GM06990 (cell line): ENCODE results near the gene KLHL3.

Experiments
- DNase-seq: peaks from one replicate; pipeline ENCODE4 v3.0.0-alpha.2; 2011; ENCODE audit not compliant: insufficient read length; ENCODE audit errors: extremely low read depth
- H3K27me3 ChIP-seq: replicated peaks from 2 replicates; pipeline ENCODE4 v1.6.0; 2011; ENCODE audit warnings: low read length; ENCODE audit not compliant: control insufficient read depth, insufficient read depth
- H3K36me3 ChIP-seq: 2 replicates; pipeline ENCODE4 v1.5.1; 2011; ENCODE audit warnings: low read length; ENCODE audit not compliant: control insufficient read depth, insufficient read depth
- H3K4me3 ChIP-seq: replicated peaks from 2 replicates; pipeline ENCODE4 v1.5.1; 2011; ENCODE audit warnings: low read depth, mild to moderate bottlenecking, control low read depth, low read length
- TF ChIP-seq, protein P1 (sequence below): IDR thresholded peaks from 2 replicates; pipeline ENCODE4 v1.5.1; 2011; ENCODE audit warnings: low read length, control low read depth, mild to moderate bottlenecking, inconsistent platforms; ENCODE audit not compliant: insufficient read depth, poor library complexity, severe bottlenecking

Gene KLHL3

DNA sequence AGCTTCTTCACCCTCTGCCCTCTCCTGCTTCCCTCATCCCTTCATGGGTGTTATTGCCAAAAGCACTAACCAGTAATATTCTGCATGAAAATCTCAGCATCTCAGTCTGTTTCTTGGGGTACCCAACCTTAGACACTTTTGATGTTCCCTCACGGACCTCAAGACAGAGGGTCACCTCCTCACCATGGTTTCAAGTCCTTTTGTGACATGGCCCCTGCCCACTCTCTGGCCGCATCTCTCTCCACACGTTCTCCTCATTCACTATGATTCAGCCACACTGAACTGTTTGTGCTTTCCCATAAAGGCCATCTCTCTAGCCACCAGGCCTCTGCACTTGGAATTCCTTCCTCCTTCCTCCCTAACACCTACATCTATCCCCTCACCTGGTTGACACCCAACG lies 125.3 kb downstream of the KLHL3 start:
- H3K4me3 ChIP-seq, result no peak overlapping the region
- no peaks in the 10 kb centered on the region for H3K36me3 ChIP-seq
- H3K27me3 ChIP-seq, result peaks cover 1% of the 10 kb centered on the region
- no peak for DNase-seq
- TF ChIP-seq, protein P1, sequence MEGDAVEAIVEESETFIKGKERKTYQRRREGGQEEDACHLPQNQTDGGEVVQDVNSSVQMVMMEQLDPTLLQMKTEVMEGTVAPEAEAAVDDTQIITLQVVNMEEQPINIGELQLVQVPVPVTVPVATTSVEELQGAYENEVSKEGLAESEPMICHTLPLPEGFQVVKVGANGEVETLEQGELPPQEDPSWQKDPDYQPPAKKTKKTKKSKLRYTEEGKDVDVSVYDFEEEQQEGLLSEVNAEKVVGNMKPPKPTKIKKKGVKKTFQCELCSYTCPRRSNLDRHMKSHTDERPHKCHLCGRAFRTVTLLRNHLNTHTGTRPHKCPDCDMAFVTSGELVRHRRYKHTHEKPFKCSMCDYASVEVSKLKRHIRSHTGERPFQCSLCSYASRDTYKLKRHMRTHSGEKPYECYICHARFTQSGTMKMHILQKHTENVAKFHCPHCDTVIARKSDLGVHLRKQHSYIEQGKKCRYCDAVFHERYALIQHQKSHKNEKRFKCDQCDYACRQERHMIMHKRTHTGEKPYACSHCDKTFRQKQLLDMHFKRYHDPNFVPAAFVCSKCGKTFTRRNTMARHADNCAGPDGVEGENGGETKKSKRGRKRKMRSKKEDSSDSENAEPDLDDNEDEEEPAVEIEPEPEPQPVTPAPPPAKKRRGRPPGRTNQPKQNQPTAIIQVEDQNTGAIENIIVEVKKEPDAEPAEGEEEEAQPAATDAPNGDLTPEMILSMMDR, result no peak

DNA sequence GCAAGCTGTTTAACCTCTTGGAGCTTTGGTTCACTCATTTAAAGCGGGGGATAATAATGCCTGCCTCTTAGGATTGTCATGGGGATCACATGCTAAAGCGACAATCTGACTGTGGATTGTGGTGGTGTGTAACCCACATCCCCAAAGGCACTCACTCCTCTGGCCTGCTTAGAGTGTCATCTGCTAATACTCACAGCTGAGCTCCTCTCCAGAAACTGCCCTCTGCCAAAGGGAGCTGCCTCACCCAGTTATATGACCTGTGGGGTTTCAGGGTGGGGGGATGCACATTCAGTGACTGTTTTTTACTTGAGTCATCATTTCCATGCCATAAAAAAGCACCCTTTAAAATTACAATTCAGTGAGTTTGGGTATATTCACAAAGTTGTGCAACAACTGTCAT lies 126.8 kb downstream of the KLHL3 start:
- peaks cover 1% of the 10 kb centered on the region for H3K27me3 ChIP-seq
- no peaks in the 10 kb centered on the region for H3K36me3 ChIP-seq
- TF ChIP-seq, protein P1, result no peak
- no peak for DNase-seq
- no peak overlapping the region for H3K4me3 ChIP-seq

DNA sequence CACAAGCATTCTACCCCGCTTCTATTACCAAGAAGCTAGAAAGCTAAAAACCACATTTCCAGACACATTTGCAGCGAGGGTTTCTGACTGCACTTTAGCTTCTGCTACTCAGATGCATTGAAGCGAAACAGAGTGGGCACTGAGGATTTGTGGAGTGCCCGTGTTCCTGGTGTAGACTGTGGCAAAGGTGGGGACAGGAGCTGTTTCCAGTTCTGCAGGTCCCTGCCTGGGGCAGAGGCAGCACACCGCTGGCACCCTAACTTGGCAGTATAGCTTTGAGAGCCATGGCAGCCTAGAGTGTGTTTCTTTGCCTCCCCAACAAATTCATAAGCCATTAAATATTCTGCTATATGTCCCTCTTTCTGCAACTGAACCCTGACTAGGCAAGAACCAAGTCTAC lies 128.1 kb downstream of the KLHL3 start:
- Histone ChIP-seq H3K4me3 (no peak overlapping the region), H3K36me3 (no peaks in the 10 kb centered on the region), H3K27me3 (peaks cover 1% of the 10 kb centered on the region)
- DNase-seq, result no peak
- TF ChIP-seq, protein P1, result no peak

DNA sequence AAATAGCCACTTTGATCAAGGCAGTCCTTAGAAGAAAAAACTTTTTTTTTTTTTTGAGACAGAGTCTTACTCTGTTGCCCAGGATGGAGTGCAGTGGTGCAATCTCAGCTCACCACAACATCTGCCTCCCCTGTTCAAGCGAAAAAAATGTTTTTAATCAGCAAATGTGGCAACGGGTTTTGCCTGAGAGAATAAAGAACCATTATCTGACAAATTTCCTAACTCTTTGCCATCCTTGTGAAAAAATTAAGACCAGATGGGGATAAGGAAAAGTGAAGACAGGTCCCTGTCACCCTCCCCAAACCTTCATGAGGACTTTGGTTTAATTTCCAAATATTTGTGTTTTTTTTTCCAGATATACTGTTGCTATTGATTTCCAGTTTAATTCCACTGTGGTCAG lies 129.5 kb downstream of the KLHL3 start:
- TF ChIP-seq, protein P1, result no peak
- DNase-seq, result no peak
- peaks cover 1% of the 10 kb centered on the region for H3K27me3 ChIP-seq
- no peaks in the 10 kb centered on the region for H3K36me3 ChIP-seq
- no peak overlapping the region for H3K4me3 ChIP-seq

DNA sequence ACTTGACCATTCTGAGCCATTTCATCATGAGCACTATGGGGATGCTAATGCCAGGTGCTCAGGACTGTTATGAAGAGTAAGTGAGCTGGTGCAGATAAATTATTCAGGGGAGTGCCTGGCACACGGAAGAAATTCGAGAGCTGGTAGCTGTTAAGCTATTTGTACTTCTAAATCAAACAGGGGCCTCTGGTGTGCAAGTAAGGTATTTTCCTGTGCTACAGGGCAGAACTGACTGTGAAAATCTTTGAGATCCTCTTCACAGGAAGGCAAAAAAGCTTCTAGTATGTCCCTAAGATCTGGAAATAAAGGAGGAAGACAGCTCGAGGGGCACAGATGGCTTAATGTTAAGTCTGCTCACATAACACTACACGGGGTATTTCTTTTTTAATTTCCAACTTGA lies 130.5 kb downstream of the KLHL3 start:
- Histone ChIP-seq H3K4me3 (no peak overlapping the region), H3K36me3 (no peaks in the 10 kb centered on the region), H3K27me3 (peaks cover 3% of the 10 kb centered on the region)
- TF ChIP-seq, protein P1, result no peak
- no peak for DNase-seq
